Spleen (tissue), 7 donors: ENCODE results near the gene ANO4.

Experiments
- CTCF ChIP-seq, 11 experiments: fragments of 200-600 bp in 7 of 11; fragments of 450-650 bp in 4 of 11; sonication (generic) in 4 of 11; IDR thresholded peaks in 8 of 11; conservative IDR thresholded peaks in 3 of 11; 1 replicate in 7 of 11; 2 replicates in 4 of 11; pipeline versions ENCODE4 v1.4.0 to v1.8.0; 2016 to 2021; ENCODE audit warnings: antibody characterized with exemption in 11 of 11, inconsistent platforms in 4 of 11, mild to moderate bottlenecking in 1 of 11
- POLR2A ChIP-seq, 3 donors: fragments of 450-650 bp; IDR thresholded peaks; one replicate each; pipeline ENCODE4 v1.5.1; 2017; ENCODE audit warnings: antibody characterized with exemption in 3 of 3, mild to moderate bottlenecking in 1 of 3
- donor health status: DM: no; HTN: no; CAD: no; lungs with moderate emphysema.
- donor health status: DM: no; HTN: no; CAD: no.
- donor health status: DM: no; HTN: no; CAD: no.

- TF ChIP-seq POLR2A (IDR thresholded peaks at IDR 0.05), result no peak
- no peak for TF ChIP-seq CTCF (IDR thresholded peaks at IDR 0.05 in 8 of 11, conservative IDR thresholded peaks at IDR 0.05 in 3 of 11)
Measured at GRCh38 chr12:100824476-100824875, 29.9 kb downstream of the ANO4 start.
